Neuronal stem cell (in vitro differentiated cells): ENCODE data around the gene ADGRG3.

Experiments used
- DNase-seq: peaks from one replicate; pipeline ENCODE4 v3.0.0-alpha.2; 2013; ENCODE audit warnings: low spot score
- H2AFZ ChIP-seq: one replicate; pipeline ENCODE4 v1.6.1; 2013; ENCODE audit warnings: mild to moderate bottlenecking, low read length, inconsistent platforms
- H2AK5ac ChIP-seq: 2 replicates; pipeline ENCODE4 v1.6.1; 2013; ENCODE audit warnings: low read depth, mild to moderate bottlenecking, inconsistent platforms, low read length, moderate library complexity, mixed read lengths
- H2BK120ac ChIP-seq: 2 replicates; pipeline ENCODE4 v1.6.1; 2013; ENCODE audit warnings: low read depth, mild to moderate bottlenecking, inconsistent platforms, low read length, moderate library complexity, mixed read lengths
- H2BK12ac ChIP-seq: one replicate; pipeline ENCODE4 v1.6.1; 2013; ENCODE audit warnings: low read length, inconsistent platforms
- H2BK15ac ChIP-seq: 2 replicates; pipeline ENCODE4 v1.6.1; 2013; ENCODE audit warnings: mild to moderate bottlenecking, low read length, inconsistent platforms, mixed read lengths
- H2BK5ac ChIP-seq: one replicate; pipeline ENCODE4 v1.6.1; 2013; ENCODE audit warnings: inconsistent platforms, mild to moderate bottlenecking, low read length, moderate library complexity
- H3K14ac ChIP-seq: one replicate; pipeline ENCODE4 v1.6.1; 2013; ENCODE audit warnings: low read length, inconsistent platforms
- H3K18ac ChIP-seq: 2 replicates; pipeline ENCODE4 v1.6.1; 2013; ENCODE audit warnings: low read length, inconsistent platforms
- H3K23ac ChIP-seq: 2 replicates; pipeline ENCODE4 v1.6.1; 2013; ENCODE audit warnings: low read depth, mild to moderate bottlenecking, mixed read lengths, low read length, inconsistent platforms; ENCODE audit not compliant: poor library complexity
- H3K27ac ChIP-seq: replicated peaks from 3 replicates; pipeline ENCODE4 v1.5.1; 2013; ENCODE audit warnings: low read length, inconsistent platforms
- H3K27me3 ChIP-seq, 3 experiments: 2 replicates each; pipeline ENCODE4 v1.6.1; 2013; ENCODE audit warnings: low read length in 3 of 3, mild to moderate bottlenecking in 2 of 3, inconsistent platforms in 1 of 3, low read depth in 1 of 3, mixed read lengths in 1 of 3, moderate library complexity in 1 of 3; ENCODE audit not compliant: control insufficient read depth in 3 of 3, insufficient read depth in 3 of 3
- H3K36me3 ChIP-seq, 2 donors: replicated peaks in 1 of 2; 2 replicates each; pipeline ENCODE4 v1.6.1; 2013; ENCODE audit warnings: low read length in 2 of 2; ENCODE audit not compliant: control insufficient read depth in 2 of 2, insufficient read depth in 2 of 2
- H3K4ac ChIP-seq: 2 replicates; pipeline ENCODE4 v1.6.1; 2013; ENCODE audit warnings: inconsistent platforms, mild to moderate bottlenecking, low read length, moderate library complexity
- H3K4me1 ChIP-seq, 2 donors: 1 replicate in 1 of 2; 2 replicates in 1 of 2; pipeline ENCODE4 v1.6.1; 2013; ENCODE audit warnings: low read length in 2 of 2, low read depth in 1 of 2; ENCODE audit not compliant: control insufficient read depth in 2 of 2, insufficient read depth in 1 of 2
- H3K4me2 ChIP-seq: one replicate; pipeline ENCODE4 v1.6.1; 2013; ENCODE audit warnings: mild to moderate bottlenecking, low read length, inconsistent platforms; ENCODE audit not compliant: insufficient read depth, poor library complexity, severe bottlenecking
- H3K4me3 ChIP-seq, 2 donors: 2 replicates each; pipeline ENCODE4 v1.5.1; 2013; ENCODE audit warnings: low read length in 2 of 2, mild to moderate bottlenecking in 2 of 2, inconsistent platforms in 1 of 2, moderate library complexity in 1 of 2
- H3K79me1 ChIP-seq: one replicate; pipeline ENCODE4 v1.6.1; 2013; ENCODE audit warnings: low read depth, mild to moderate bottlenecking, inconsistent platforms, low read length, moderate library complexity
- H3K9ac ChIP-seq: one replicate; pipeline ENCODE4 v1.6.1; 2013; ENCODE audit warnings: mild to moderate bottlenecking, low read depth, low read length, inconsistent platforms; ENCODE audit not compliant: poor library complexity
- H3K9me3 ChIP-seq, 2 donors: replicated peaks in 1 of 2; 2 replicates each; pipeline versions ENCODE3 to v1.6.1; 2013; ENCODE audit warnings: low read length in 2 of 2, mild to moderate bottlenecking in 2 of 2, inconsistent platforms in 1 of 2, low read depth in 1 of 2, mixed read lengths in 1 of 2, moderate library complexity in 1 of 2; ENCODE audit not compliant: control insufficient read depth in 2 of 2, insufficient read depth in 1 of 2
- H4K8ac ChIP-seq: one replicate; pipeline ENCODE4 v1.6.1; 2013; ENCODE audit warnings: low read depth, mild to moderate bottlenecking, inconsistent platforms, low read length, moderate library complexity
- H4K91ac ChIP-seq: one replicate; pipeline ENCODE4 v1.6.1; 2013; ENCODE audit warnings: low read length, low read depth, mild to moderate bottlenecking, inconsistent platforms; ENCODE audit not compliant: poor library complexity
- WGBS, 2 donors: extraction: QIAGEN DNeasy Blood & Tissue Kit; methylation state at CpG; one replicate each; pipeline ENCODE4 v1.1.7; 2013; ENCODE audit warnings: missing lambda C conversion rate in 2 of 2, mixed read lengths in 1 of 2; ENCODE audit not compliant: insufficient read length in 2 of 2, insufficient replicate concordance in 1 of 2; ENCODE audit errors: extremely low coverage in 2 of 2; 5-methylcytosine and 5-hydroxymethylcytosine counted together

The ADGRG3 gene

DNA sequence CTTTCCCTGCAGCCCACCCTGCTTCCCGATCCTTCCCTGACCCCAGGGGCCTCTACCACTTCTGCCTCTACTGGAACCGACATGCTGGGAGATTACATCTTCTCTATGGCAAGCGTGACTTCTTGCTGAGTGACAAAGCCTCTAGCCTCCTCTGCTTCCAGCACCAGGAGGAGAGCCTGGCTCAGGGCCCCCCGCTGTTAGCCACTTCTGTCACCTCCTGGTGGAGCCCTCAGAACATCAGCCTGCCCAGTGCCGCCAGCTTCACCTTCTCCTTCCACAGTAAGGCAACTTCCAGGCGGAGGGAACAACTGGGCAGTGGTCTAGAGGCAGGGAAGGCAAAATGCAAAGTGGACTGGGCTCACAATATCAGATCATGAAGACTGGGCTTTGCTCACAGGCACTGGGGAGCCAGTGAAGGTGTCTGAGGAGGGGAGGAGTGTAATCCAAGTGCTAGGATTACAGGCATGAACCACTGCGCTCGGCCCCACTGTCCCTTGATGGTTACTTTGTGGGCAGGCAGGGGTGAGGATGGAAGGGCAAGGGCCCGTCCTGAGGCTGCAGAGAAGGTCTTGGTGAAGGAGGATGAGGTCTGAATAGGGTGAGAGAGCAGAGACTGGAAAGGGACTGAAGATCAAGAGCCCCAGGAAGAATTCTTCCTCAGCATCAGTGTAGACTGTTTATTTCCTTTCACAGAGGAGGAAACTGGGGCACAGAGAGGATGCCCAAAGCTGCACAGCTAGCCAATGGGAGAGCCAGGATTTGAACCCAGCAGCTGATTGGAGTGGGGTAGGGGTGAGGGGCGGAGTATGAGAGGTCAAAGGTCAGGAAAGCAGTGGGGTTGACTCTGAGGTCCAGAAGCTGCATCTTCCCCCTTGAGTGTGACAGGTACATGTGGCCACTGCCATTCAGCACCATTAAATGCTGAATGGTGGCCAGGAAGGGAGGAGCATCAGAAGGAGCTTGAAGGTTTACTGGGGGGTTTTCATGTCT, 16.5 kb upstream of the ADGRG3 start:
- Histone ChIP-seq H3K27me3 (no peaks in the 10 kb centered on the region), H4K91ac (no peak overlapping the region), H2BK120ac (no peak overlapping the region), H3K4me1 (peaks cover 11 to 14% of the 10 kb centered on the region in 2 donors), H2BK5ac (no peak overlapping the region), H2BK15ac (no peak overlapping the region), H3K14ac (peak overlapping the region; percentile 9), H3K9me3 (no peaks in the 10 kb centered on the region), H3K27ac (no peak overlapping the region), H3K79me1 (peaks cover 2% of the 10 kb centered on the region), H3K18ac (no peak overlapping the region), H3K4ac (no peak overlapping the region), H3K36me3 (peaks cover 31 to 35% of the 10 kb centered on the region in 2 donors), H3K23ac (no peak overlapping the region), H3K4me2 (no peak overlapping the region), H2BK12ac (no peak overlapping the region), H3K9ac (no peak overlapping the region), H4K8ac (no peak overlapping the region), H2AFZ (no peak overlapping the region), H3K4me3 (no peak overlapping the region), H2AK5ac (no peak overlapping the region)
- DNase-seq, result no peak
- no CpG with 5 or more reads among the region's 10 CpGs for WGBS, 2 donors

GRCh38 chr16:57652695-57653471, 15.2 kb upstream of the ADGRG3 start:
- H2BK5ac ChIP-seq, result peak overlapping the region; percentile 89
- peaks cover 11 to 14% of the 10 kb centered on the region in 2 donors for H3K4me1 ChIP-seq
- no peak overlapping the region for H3K27ac ChIP-seq
- peak overlapping the region; percentile 74 for H3K18ac ChIP-seq
- H3K23ac ChIP-seq, result no peak overlapping the region
- no peak overlapping the region for H4K91ac ChIP-seq
- no peak for DNase-seq
- H2AFZ ChIP-seq, result no peak overlapping the region
- H3K4ac ChIP-seq, result no peak overlapping the region
- H2BK12ac ChIP-seq, result no peak overlapping the region
- H2BK120ac ChIP-seq, result peak overlapping the region; percentile 83
- no CpG with 5 or more reads among the region's 23 CpGs for WGBS, 2 donors
- peak overlapping the region; percentile 10 for H3K14ac ChIP-seq
- H2BK15ac ChIP-seq, result no peak overlapping the region
- H3K27me3 ChIP-seq, result no peaks in the 10 kb centered on the region
- peak overlapping the region; percentile 33 for H3K9ac ChIP-seq
- no peaks in the 10 kb centered on the region for H3K9me3 ChIP-seq
- no peak overlapping the region for H3K4me3 ChIP-seq
- H4K8ac ChIP-seq, result no peak overlapping the region
- no peaks in the 10 kb centered on the region for H3K79me1 ChIP-seq
- H2AK5ac ChIP-seq, result peak overlapping the region; percentile 22
- H3K36me3 ChIP-seq, result peaks cover 40% of the 10 kb centered on the region in 2 donors
- no peak overlapping the region for H3K4me2 ChIP-seq

DNA sequence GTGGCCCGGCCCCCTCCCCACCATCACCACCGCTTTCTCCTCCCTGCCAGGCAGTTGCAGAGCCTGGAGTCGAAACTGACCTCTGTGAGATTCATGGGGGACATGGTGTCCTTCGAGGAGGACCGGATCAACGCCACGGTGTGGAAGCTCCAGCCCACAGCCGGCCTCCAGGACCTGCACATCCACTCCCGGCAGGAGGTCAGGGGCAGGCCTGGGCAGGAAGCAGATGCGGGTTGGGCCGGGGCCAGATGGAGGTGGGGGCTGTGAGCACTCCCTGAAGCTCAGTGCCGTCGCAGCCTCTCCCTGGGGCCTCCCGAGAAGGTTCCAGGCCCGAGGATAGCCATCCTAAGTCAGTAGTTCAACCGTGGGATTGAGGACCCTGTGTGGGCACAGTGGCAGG, 14.2 kb upstream of the ADGRG3 start:
- no CpG with 5 or more reads among the region's 16 CpGs for WGBS, 2 donors

More for the DNA sequence above, 14.2 kb upstream of the ADGRG3 start:
- H2BK12ac ChIP-seq, result peak overlapping the region; percentile 77
- no peak overlapping the region for H4K91ac ChIP-seq
- H3K14ac ChIP-seq, result peak overlapping the region; percentile 91
- H3K4me2 ChIP-seq, result no peak overlapping the region
- H3K36me3 ChIP-seq, result peaks cover 49 to 50% of the 10 kb centered on the region in 2 donors
- H2BK15ac ChIP-seq, result no peak overlapping the region
- H3K18ac ChIP-seq, result peak overlapping the region; percentile 77
- peak overlapping the region; percentile 83 for H2BK120ac ChIP-seq
- peak overlapping the region; percentile 89 for H2BK5ac ChIP-seq
- no peak overlapping the region for H3K4me3 ChIP-seq
- peak overlapping the region; percentile 55 for H4K8ac ChIP-seq
- no peak for DNase-seq
- peak overlapping the region; percentile 90 for H2AK5ac ChIP-seq
- H3K27me3 ChIP-seq, result no peaks in the 10 kb centered on the region
- H3K9ac ChIP-seq, result peak overlapping the region; percentile 63
- H2AFZ ChIP-seq, result peak overlapping the region; percentile 40
- H3K4me1 ChIP-seq, result peaks cover 11 to 14% of the 10 kb centered on the region in 2 donors
- H3K79me1 ChIP-seq, result no peaks in the 10 kb centered on the region
- no peaks in the 10 kb centered on the region for H3K9me3 ChIP-seq
- H3K27ac ChIP-seq, result no peak overlapping the region
- peak overlapping the region; percentile 74 for H3K23ac ChIP-seq
- no peak overlapping the region for H3K4ac ChIP-seq
